NCI-H345 treated with DMSO at 0.1 percent for 48 hours (cell line): ENCODE results near the gene VAV3.
"Not testable (repeated sequence)": the region's sequence is repeated elsewhere in the genome, so short reads cannot be mapped to it uniquely, and the experiment has no call there.

Experiments
- DNase-seq: peaks from one replicate; lab custom pipeline; 2025; ENCODE audit not compliant: unreplicated experiment; lab: John Stamatoyannopoulos, UW

Gene VAV3

GRCh38 chr1:107661158-107661557 is 303.8 kb downstream of the VAV3 start:
- no peak for DNase-seq

DNA sequence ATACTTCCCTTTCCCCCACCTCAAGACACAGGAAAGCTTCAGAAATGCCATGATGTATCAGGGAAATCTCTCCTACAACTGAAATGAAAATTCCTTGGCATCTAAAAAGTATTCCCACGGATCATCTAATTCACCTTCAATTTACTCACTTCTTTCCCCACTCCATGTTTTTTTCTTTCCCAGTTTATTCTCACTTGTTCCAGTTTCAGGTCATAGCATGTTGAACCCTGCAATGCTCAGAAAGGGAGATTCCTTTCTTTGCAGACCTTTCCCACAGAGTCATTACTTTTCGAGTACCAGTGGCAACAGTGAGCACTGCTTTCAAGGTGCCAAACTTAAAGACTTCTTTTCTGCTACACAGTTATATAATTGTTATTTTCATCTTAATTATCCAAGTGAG is 305.0 kb downstream of the VAV3 start:
- DNase-seq: no peak

DNA sequence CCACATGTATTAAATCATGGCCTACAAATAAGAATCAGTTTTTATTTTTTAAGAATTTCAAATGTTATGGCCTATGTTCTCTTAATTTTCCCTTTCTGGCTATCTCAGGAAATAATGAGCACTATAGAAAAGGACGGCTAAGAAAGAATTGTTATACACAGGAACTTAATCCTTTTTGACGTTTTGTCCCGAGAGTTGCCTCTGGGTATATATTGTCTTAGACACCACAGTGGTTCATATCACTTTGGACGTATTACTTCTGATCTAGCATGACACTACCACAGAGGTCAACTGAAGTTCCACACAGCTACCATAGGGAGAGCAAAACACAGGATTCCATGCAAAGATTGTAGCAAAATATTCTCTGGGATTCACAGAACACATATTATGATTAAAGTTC is 307.6 kb downstream of the VAV3 start:
- DNase-seq: no peak

GRCh38 chr1:107653765-107654164 is 311.2 kb downstream of the VAV3 start:
- no peak for DNase-seq

GRCh38 chr1:107653005-107653404 is 312.0 kb downstream of the VAV3 start:
- no peak for DNase-seq

DNA sequence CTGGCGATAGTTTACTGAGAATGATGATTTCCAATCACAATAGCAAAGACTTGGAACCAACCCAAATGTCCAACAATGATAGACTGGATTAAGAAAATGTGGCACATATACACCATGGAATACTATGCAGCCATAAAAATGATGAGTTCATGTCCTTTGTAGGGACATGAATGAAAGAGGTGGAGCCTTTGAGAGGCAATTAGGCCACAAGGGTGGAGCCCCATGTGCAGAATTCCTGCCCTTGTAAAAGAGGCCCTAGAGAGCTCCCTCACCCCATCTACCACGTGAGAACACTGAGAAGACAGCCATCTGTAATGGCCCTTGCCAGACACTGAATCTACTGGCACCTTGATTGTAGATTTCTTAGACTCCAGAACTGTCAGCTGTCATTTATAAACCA is 314.2 kb downstream of the VAV3 start:
- not testable (repeated sequence) for DNase-seq

DNA sequence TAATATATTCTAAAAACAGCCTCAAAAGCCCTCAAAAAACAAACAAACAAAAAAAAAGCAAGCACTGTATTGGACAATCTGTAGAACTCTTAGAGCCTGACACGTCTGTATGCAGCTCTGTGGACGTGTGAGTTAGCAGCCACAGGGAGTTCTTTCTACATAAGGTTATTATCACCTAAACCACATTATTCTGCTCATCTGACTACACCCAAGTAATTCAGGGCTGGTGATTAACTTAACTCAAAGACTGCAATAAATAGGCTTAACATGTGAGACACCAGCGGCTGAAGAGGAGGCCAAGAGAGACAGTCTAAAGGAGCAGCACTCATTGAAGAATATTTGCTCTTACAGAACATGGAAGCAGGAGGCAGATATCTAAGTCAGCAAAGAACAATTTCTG is 316.0 kb downstream of the VAV3 start:
- no peak for DNase-seq

- DNase-seq: no peak
These were observed 316.9 kb downstream of the VAV3 start for GRCh38 chr1:107648071-107648470.

DNA sequence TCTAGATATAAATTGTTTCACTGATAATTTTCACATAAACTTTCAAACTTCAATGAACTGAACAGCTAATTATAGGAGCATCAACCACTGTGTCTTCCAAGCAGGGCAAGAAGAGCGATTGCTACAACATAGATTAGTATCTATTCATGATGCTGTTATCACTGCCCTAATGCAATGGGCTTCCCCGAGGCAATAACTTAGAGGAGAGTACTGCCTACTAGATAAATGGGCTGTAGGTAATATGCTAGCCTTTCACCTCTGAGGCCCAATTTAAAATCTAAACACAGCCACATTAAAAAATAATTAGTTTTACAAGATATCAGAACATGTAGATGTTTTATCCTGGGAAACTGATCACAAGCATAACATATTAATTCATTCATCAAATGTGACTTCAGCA is 318.0 kb downstream of the VAV3 start:
- DNase-seq: no peak

GRCh38 chr1:107643766-107644165 is 321.2 kb downstream of the VAV3 start:
- DNase-seq: no peak

- no peak for DNase-seq
These were observed 324.8 kb downstream of the VAV3 start for GRCh38 chr1:107640207-107640606.

- no peak for DNase-seq
These were observed 327.9 kb downstream of the VAV3 start for GRCh38 chr1:107637101-107637500.

DNA sequence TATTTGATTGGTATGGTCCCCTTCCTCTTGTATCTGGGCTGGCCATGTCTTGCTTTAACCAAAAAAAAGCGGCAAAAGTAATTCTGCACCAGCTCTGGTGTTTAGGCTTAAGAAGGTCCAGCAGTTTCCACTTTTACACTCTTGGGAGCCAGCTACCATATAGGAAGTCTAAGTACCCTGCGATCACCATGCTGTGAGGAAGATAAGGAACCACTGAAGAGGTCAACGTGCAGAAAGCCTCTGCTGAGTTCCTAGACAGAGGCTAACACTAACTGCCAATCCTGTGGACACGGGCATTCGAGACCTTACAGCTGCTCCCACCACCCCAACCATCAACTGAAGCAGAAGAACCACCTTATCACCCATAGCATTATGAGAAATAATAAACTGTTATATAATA is 331.4 kb downstream of the VAV3 start:
- DNase-seq: no peak

- no peak for DNase-seq
These were observed 338.7 kb downstream of the VAV3 start for GRCh38 chr1:107626073-107626796.

DNA sequence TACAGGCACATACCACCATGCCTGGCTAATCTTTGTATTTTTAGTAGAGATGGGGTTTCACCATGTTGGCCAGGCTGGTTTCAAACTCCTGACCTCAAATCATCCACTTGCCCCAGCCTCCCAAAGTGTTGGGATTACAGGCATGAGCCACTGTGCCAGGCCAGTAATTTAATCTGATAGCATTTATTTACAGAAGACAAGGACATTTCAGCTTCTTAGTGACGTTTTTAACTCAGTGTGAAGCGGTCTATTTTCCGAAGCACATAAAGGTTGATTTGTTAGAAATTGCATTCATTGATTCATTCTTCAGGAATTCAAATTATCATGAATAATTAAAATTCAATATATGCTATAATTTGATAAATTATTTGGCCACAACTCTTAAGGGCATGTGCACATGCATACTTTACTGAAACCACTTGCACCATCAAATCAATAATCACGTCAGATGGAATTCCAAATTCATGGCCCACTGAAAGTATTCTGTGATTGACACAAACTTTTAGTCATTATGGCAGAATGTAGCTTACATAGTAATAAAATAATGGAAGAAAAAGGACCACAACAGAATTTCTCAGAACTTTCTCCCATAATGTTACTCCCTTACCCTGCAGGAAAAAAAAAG is 339.5 kb downstream of the VAV3 start:
- no peak for DNase-seq

GRCh38 chr1:107623431-107623830 is 341.5 kb downstream of the VAV3 start:
- no peak for DNase-seq

DNA sequence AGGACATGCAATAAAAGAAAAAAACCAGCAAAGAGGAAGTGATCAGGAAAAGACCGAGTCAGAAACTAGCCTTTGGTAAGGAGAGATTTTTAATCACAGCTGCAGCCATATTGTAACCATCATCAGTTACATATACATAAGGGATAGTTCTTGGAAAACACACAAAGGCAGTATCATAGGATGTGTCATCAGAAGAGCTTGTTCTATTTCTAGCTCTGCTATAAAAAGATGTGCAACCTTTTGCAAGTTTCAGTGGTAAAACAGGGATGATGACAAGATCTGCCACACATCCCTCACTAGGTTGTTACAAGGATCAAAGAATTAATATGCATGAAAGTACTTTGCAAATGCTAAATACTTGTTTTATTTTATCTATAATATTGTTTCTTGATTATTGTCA is 342.0 kb downstream of the VAV3 start:
- DNase-seq: no peak

GRCh38 chr1:107622535-107622934 is 342.4 kb downstream of the VAV3 start:
- DNase-seq: no peak

DNA sequence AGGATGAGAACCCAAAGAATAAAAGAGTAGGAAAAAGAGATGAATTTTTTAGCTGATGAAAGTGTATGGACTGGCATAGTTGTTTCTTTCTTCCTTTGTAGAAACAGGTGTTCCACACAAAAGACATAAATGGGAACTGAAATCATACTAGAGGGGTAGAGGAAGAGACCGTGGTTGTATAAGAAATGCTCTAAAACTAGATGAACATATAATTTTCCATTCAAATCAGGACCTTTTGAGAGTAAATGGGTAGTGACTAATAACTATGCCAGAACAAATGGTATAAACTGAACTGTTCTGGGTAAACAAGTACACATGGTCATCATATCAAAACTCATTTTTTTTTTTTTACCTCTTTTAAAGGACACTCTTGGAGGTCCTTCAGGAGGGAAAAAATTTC is 344.2 kb downstream of the VAV3 start:
- DNase-seq: no peak

DNA sequence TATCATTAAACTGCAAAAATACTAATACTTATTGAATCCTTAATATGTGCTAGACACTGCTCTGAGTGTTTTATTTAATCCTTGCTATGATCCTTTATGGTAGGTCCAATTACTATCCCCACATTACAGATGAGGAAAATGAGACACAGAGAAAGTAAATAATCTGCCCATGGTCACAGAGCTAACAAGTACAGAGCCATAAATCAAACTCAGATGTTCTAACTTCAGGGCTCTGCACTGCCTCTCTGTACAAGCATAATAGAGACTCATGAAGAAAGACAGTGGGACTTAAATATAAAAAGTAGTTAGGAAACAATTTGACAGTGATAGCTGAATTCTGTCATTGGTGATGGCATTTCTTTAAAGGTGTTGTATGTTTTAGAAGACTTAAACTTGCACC is 346.4 kb downstream of the VAV3 start:
- DNase-seq: no peak

DNA sequence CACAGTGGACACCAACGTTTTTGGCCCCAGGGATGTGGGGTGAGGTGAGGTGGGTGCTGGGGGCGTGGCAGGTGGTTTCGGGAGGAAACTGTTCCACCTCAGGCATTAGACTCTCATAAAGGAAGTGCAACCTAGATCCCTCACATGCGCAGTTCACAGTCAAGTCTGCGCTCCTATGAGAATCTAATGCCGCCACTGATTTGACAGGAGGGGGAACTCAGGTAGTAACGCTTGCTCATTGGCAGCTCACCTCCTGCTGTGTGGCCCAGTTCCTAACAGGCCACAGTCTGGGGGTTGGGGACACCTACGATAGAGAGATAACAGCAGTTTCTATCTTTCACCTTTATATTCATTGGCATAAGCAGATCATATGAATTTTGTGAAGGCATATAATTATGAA is 347.1 kb downstream of the VAV3 start:
- DNase-seq: no peak

DNA sequence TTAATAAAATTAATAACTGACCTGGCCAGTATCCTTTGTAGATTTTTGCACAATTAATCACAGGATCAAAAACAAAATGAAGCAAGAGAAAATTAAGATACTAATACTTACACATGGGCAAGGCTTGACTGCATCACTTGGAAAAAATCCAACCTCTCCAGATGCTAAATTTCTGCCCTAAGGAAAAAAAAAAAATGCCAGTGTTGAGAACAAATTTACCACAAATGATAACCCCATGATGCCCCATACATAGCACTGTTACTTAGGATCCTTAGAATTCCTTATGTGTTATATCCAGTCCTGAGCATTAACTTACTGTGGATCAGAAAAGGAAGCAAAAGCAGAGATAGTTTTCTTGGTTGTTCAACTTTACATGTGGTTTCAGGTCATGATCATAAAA is 347.5 kb downstream of the VAV3 start:
- DNase-seq: no peak

DNA sequence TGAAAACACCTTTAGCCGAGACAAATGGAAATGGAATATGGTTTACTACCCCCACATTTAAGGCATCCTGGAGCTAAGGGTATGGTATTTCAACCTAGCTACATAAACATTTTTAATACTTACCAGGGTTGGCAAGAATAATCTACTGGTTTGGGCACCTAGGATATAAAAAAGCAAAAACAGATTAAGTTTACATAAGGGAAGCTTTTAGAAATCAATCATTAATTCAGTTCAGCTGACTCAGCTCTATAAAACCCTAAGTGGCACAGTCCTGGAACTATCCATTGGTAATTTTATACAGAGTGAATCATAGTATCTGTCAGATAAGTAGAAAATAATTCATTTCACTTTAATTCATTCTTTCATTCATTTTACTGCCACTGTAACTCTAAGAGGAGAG is 355.2 kb downstream of the VAV3 start:
- DNase-seq: no peak
